HG02970 (cell line): ENCODE results near the gene PLEKHG4B.
"Not testable (repeated sequence)": the region's sequence is repeated elsewhere in the genome, so short reads cannot be mapped to it uniquely, and the experiment has no call there.

Experiments used
- ATAC-seq: cut with Tn5 transposase; IDR thresholded peaks from one replicate; pipeline ENCODE4 v1.9.1; 2021; ENCODE audit warnings: mild to moderate bottlenecking, moderate library complexity, moderate number of reproducible peaks; ENCODE audit not compliant: unreplicated experiment, low FRiP score

The PLEKHG4B gene

DNA sequence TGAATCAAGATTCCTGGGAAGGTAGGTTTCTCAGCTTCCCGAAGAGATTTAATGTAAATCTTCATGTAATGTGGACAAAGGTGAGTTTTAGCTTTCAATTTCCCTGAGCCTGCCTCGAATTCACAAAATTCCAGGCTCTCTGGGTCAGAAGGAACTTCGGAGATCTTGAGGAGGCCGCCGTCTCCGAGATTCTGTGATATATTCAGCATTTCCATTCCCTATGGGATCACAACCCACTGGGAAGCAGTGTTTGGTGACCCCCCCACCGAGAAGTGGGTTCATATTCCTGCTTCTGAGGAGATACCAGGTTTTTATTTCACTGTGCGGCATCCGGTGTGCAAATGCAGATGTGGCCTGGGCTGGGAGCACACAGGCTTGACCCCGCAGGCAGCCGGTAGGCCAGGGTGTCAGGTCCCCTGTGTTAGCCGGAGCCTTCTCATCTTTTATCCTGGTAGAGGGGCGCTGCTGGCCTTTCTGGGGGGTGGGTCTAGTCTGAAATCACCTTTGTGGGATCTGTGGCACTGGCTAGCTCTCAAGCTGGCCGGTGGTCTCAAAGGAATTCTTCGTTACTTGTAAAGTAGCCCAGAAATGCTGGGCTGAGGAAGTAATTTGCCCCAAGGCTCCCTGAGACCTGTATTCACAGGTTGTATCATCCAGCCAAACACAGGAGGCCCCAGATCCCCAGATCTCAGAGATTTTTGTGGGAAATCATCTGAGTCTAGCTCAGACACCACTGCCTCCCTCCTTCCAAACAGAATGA is 1.4 kb downstream of the PLEKHG4B start:
- ATAC-seq, result no peak

DNA sequence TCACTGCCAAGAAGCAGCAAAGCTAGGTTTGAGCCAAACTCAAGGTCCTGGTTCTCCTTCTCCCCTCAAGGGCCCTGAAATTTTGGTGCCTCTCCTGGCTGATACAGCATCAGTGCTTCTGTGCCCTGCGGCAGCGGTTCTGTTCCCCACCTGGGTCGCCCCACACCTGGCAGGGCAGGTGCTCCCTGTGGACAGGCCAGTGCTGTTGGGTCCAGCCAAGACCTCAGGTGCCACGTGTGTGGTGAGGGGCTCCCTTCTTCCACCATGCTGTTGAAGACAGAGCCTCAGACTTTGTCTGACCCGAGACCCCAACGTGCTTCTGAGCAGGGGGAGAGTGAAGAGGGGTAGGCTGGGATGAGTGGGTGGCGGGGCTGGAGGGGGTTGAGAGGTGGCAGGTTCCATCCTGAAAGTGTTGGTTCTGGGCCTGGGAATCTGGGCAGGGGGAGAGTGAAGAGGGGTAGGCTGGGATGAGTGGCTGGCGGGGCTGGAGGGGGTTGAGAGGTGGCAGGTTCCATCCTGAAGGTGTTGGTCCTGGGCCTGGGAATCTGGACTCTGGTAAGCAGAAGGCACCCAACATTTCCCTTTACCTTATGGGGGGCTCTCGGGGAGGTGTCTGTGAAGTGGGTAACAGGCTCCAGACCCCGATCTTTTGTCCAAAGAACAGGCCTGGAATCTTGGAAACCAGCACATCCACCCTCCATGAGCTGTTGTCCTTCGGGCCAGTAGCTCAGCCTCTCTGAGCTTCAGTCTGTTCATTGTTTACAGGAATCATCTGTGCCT is 2.3 kb downstream of the PLEKHG4B start:
- no peak for ATAC-seq

DNA sequence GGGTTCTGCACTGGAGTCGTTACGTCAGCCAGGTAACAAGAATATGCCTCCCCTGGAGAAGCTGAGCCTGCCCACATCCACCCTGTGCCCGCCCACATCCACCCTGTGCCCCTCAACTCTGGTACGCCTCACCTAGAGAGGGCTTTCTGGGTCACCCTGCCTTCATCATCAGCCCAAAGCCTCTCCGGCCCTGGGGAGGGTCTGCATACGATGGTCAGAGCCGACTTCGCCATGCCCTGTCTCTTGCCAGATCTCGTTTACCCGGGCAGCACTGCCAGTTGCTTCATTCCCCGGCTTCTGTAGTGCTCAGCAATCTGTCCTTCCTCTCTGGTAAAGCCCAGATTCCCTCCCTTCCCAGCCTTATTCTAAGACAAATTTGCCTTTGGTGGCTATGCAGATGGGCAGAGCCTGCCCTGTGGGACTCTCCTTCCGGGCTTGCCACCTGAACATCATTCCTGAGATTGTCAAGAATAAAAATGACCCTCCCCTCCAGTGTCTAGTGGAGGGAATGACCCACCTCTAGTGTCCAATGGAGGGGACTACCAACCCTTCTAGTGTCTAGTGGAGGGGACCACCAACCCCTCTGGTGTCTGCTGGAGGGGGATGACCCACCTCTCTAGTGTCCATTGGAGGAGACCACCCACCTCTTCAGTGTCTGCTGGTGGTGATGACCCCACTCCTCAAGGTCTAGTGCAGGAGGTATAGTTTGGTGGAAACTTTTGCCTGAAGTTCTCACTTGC is 3.4 kb downstream of the PLEKHG4B start:
- ATAC-seq, result no peak

DNA sequence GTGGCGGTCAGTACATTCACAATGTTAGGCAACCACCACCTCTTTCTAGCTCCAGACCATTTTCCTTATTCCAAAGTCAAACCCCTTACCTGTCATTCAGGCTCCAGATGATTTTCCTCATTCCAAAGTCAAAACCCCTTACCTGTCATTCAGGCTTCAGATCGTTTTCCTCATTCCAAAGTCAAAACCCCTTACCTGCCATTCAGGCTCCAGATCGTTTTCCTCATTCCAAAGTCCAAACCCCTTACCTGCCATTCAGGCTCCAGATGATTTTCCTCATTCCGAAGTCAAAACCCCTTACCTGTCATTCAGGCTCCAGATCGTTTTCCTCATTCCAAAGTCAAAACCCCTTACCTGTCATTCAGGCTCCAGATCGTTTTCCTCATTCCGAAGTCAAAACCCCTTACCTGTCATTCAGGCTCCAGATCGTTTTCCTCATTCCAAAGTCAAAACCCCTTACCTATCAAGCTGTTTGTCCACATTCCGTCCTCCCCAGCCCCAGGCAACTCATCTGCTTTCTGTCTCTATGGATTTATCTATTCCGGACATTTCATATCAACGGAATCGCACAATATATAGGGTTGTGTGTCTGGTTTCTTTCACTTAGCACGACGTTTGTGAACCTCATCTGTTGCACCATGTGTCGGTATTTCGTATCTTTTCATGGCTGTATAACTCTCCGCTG is 5.2 kb downstream of the PLEKHG4B start:
- ATAC-seq, result no peak

DNA sequence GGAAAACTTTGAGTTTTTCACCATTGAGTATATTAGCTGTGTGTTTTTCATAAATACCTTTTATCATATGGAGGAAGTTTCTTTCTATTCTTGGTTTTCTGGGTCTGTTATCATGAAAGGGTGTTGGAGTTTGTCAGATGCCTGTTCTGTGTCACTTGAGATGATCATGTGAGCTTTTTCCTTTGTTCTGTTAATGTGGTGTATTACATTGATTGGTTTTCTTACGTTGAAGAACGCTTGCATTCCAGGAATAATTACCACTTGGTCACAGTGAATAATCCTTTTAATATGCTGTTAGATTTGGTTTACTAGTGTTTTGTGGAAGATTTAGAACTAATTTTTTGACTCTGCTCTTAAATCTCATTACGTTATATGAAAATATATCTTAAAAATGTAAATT is 7.8 kb downstream of the PLEKHG4B start:
- no peak for ATAC-seq

DNA sequence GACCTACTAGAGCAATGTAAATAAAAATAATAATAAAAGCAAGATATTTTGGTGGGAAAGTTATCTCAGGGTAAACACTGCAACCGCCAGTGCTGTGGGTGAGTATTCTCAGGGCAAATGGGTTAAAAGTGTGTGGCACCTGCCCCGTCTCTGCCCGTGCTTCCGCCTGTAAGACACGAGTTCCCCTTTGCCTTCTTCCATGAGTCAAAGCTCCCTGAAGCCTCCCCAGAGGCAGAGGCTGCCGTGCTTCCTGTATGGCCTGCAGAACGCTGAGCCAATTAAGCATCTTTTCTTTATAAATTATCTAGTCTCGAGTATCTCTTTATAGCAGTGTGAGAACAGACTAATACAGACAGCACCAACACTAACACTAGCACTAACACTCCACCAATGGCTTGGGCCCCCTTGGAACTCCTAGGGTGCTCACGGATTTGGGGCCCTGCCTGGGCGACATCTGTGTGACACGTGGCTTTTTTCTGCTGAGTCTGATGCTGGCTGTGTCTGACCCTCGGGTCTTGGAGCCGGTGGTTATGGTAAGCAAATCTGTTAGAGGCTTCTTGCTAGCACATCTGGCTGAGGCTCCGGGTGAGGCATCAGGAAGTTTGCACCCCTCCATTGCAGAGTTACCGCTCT is 10.6 kb downstream of the PLEKHG4B start:
- ATAC-seq, result no peak

DNA sequence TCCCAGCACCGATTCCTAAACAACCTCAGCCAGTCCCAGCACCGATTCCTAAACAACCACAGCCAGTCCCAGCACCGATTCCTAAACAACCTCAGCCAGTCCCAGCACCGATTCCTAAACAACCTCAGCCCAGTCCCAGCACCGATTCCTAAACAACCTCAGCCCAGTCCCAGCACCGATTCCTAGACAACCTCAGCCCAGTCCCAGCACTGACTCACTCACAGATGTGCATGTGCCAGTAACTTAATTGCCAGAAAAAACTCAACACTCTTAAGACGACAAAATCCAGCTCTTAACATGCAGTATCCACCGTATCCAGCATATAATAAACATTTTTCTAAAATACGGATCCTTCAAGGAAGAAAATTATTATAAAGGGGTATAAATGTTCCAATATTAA is 12.1 kb downstream of the PLEKHG4B start:
- not testable (repeated sequence) for ATAC-seq

DNA sequence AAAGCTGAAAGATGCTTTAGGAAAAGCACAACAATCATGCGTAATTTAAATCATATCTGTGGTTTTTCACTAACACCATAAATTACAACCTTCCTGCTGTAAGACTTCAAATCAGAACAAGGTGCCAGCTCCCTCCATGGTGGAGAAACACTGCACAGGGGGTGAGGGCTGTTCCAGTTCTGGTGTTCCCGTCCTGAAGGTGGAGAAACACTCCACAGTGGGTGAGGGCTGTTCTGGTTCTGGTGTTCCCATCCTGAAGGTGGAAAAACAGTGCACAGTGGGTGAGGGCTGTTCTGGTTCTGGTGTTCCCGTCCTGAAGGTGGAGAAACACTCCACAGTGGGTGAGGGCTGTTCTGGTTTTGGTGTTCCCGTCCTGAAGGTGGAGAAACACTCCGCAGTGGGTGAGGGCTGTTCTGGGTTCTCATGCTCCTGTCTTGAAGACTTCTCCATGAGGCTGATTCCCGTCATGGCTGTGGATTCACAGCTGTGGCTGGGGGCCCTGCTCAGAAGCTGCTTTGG is 12.9 kb downstream of the PLEKHG4B start:
- ATAC-seq, result no peak

DNA sequence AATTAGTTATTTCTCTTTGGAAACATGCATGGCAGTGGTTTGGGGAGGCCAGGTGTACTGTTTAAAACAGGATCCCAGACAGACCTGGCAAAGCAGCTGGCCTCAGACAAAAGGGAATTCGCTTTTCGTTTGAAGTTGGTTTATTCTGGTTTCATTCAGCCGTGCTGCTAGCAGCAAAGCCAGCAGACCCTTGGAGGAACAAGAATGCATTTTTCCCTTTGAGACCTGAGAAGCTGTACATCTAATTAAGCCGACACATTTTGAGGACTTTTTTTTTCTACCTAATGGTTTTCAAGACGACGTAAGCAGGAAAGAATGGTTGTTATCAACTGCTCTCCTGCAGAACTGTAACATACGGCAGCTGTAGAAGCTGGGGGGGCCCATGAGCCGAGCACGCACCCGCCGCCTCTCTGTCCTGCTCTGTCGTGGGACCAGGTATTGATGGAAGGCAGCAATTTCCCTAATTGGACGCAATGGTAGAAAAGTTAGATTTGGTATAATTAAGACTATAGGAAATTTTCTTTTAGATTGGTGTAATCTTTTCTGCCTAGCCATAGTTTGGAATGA is 13.6 kb downstream of the PLEKHG4B start:
- ATAC-seq, result no peak

DNA sequence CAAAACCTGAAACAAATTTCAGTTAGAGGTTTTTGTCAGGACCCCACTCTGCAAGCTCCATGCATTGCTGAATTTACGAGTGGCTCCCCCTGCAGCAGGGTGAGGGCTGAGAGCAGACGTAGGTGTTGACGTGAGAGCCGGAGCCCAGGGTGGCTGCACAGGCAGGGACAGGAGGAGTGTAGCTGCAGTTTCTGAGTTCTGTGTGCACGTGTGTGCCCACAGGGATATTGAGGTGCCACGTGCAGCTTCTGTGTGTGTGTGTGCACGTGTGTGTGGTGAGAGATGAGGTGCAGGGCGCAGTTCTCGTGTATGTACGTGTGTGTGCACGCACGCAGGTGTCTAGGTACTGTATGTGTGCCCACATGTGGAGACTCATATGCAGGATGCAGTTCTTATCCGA is 14.6 kb downstream of the PLEKHG4B start:
- no peak for ATAC-seq

DNA sequence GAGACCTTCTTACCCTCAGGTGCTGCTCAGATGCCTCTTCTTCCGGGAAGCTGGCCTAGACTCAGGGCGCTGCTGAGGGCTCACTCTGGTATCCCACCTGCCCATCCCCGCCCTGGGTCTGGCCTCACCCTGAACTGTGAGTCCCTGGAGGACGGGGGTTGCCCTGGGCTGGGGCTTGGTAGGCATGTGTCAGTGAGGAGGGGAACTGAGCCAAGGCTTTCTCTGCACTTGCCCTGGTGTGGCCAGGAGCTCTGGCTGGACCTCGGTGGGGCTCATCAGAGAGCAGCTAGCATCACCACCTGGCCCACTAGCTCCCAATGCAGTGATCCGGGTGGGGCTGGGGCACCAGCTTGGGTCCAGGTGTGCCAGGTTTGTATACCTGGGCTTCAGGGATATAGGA is 15.6 kb downstream of the PLEKHG4B start:
- ATAC-seq, result no peak

DNA sequence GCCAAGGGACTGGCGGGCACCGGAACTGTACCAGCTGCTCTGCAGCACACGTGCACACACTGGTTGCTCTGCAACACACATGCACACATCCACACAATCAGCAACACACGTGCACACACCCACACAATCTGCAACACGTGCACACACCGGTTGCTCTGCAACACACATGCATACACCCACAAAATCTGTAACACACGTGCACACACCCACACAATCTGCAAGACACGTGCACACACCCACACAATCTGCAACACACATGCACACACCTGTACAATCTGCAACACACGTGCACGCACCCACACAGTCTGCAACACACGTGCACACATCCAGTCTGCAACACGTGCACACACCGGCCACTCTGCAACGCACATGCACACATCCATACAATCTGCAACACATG is 17.9 kb downstream of the PLEKHG4B start:
- ATAC-seq, result no peak

DNA sequence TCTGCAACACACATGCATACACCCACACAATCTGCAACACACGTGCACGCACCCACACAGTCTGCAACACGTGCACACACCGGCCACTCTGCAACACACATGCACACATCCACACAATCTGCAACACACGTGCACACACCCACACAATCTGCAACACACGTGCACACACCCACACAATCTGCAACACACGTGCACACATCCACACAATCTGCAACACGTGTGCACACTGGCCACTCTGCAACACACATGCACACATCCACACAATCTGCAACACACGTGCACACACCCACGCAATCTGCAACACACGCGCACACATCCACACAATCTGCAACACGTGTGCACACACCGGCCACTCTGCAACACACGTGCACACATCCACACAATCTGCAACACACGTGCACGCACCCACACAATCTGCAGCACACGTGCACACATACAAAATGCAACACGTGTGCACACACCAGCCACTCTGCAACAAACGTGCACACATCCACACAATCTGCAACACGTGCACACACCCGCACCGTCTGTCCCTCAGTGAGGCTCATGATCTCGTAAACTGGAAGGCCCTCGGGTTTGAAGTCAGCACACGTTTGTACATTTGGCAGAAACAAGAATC is 18.4 kb downstream of the PLEKHG4B start:
- no peak for ATAC-seq

DNA sequence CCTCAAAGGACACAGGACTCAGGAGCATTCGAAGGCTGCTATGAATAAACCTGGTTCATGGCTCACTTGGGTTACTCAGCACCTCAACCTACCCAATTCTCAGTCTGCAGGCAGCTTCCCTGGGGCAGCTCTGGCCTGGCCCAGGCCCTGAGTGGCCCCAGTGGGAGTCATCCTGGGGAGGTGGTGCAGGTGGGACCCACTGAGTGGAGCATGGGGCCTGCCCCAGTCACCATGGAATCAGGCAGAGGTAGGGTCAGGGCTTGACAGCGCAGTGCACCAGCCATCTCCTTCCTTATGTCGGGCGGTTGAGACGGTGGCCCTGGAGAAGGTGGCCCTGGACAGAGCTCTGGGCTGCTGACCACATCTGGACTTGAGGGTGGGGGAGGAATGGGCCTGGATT is 19.2 kb downstream of the PLEKHG4B start:
- no peak for ATAC-seq

DNA sequence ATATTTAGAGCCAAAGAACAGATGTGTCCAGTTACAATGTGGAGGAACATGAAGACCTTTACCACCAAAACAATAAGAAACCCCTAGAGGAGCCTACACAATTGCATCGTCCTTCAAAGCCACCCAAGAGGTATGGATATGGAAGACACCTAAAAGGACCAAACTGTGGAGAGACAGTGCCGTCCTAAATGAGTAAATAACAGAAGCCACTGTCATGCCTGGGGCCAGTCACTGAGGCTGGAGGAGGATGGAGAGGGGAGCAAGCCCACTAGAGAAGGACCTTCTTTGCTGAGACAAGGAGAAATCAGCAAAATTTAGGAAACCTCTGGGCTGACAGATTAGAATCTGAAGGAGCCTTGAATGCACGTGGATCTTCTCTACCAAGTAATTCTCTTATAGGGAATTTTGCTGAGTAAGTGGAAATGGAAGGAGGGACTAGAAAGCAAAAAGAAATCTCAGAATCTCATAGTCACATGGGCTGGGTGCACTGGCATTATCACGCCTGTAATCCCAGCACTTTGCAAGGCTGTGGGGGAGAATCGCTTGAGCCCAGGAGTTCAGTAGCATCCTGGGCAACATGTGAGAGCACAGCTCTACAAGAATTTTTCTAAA is 27.6 kb downstream of the PLEKHG4B start:
- ATAC-seq, result no peak

DNA sequence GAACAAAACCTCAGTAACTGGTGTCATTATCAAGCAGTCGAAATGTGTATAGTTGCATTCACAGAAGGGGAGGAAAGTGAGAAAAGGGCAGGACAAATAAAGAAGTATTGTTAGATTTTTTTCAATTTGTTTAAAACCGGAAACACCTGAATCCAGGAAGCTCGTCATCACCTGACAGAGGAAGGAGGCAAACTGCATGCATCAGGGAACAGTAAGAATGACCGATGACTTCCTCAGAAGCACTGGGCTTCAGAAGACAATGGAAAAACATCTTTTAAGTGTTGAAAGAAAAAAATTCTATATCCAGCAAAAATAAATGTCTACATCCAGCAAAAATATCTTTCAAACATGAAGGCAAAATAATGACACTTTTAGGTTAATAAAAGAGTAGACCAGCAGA is 29.5 kb downstream of the PLEKHG4B start:
- no peak for ATAC-seq

DNA sequence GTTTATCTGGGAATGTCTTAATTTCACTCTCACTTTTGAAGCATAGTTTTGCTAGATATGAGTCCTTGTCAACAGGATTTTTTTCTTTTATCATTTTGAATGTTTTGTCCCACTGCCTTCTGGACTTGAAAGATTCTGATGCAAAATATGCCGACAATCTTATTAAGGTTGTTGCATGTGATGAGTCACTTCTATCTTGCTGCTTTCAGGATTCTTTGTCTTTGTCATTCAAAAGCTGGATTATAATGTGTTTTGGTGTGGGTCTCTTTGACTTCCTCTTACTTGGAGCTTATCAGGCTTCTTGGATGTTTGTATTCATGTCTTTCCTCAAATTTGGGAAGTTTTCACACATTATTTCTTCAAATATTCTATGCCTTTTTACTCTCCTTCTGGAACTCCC is 33.8 kb downstream of the PLEKHG4B start:
- no peak for ATAC-seq

DNA sequence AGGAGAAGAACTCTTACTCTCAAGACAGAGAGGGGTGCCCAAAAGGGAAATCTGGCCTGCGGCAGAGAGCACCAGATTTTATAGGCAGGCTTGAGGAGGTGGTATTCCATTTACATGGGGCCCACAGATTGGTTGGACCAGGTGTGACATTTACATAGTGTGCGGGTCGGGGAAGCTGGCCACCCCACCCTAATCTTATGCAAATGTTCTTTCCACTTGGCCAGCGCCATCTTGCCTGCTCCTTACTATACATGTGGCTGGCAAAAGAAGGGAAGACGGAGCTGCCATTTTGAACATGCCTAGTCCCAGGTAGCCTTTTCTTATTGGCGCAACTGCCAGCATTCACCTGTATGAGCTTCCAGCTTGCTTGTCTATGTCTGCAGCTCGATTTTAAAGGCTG is 34.8 kb downstream of the PLEKHG4B start:
- ATAC-seq, result no peak

DNA sequence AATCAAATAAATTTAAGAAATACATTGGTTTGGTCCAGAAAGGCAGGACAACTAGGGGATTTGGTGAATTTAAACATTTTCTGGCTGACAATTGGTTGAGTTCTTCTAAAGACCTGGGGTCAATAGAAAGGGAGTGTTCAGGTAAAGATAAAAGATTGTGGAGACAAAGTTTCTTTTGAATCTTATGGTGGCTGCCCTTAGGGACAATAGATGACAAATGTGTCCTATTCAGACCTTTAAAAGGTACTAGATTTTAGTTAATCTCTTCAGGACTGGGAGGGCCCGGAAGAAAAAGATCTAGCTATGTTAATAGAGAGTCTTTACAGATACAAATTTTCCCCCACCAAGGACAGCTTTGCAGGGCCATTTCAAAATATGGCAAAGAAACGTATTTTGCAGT is 35.9 kb downstream of the PLEKHG4B start:
- ATAC-seq, result no peak
